ENCODE data around the gene AIFM3.

DNA sequence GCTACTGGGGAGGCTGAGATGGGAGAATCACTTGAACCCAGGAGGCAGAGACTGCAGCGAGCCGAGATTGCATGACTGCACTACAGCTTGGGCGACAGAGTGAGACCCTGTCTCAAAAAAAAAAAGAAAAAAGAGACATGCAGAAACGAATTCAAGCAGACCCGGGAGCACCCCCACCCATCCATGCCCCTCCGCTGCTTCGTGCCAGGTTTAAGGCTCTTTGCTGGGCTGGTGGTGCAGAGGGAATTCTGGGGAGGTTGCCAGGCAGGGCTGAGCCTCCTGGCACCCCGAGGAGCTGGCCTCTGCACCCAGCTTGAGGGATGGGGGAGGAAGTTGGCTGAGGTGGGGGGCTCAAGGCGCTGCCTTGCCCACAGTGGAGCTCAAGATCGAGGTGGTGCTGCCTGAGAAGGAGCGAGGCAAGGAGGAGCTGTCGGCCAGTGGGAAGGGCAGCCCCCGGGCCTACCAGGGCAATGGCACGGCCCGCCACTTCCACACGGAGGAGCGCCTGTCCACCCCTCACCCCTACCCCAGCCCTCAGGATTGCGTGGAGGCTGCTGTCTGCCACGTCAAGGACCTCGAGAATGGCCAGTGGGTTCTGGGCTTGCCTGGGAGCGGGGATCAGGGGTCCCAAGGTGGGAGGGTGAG, 6.0 kb downstream of the AIFM3 start:
- TF ChIP-seq, protein P1, sequence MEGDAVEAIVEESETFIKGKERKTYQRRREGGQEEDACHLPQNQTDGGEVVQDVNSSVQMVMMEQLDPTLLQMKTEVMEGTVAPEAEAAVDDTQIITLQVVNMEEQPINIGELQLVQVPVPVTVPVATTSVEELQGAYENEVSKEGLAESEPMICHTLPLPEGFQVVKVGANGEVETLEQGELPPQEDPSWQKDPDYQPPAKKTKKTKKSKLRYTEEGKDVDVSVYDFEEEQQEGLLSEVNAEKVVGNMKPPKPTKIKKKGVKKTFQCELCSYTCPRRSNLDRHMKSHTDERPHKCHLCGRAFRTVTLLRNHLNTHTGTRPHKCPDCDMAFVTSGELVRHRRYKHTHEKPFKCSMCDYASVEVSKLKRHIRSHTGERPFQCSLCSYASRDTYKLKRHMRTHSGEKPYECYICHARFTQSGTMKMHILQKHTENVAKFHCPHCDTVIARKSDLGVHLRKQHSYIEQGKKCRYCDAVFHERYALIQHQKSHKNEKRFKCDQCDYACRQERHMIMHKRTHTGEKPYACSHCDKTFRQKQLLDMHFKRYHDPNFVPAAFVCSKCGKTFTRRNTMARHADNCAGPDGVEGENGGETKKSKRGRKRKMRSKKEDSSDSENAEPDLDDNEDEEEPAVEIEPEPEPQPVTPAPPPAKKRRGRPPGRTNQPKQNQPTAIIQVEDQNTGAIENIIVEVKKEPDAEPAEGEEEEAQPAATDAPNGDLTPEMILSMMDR (IDR thresholded peaks at IDR 0.05) = no peak
- TF ChIP-seq POLR2A (IDR thresholded peaks at IDR 0.05) = no peak

Data from lower leg skin (tissue), 3 donors.